ENCODE data around the gene ARHGAP45. TPM values are rescaled to one million over a fixed set of nuclear protein-coding genes. Genes with fewer than 3 reads are reported as not detected.

ARHGAP45 gene
- total RNA-seq, 1 donor from 2014 or later, result 5.1 TPM

DNA sequence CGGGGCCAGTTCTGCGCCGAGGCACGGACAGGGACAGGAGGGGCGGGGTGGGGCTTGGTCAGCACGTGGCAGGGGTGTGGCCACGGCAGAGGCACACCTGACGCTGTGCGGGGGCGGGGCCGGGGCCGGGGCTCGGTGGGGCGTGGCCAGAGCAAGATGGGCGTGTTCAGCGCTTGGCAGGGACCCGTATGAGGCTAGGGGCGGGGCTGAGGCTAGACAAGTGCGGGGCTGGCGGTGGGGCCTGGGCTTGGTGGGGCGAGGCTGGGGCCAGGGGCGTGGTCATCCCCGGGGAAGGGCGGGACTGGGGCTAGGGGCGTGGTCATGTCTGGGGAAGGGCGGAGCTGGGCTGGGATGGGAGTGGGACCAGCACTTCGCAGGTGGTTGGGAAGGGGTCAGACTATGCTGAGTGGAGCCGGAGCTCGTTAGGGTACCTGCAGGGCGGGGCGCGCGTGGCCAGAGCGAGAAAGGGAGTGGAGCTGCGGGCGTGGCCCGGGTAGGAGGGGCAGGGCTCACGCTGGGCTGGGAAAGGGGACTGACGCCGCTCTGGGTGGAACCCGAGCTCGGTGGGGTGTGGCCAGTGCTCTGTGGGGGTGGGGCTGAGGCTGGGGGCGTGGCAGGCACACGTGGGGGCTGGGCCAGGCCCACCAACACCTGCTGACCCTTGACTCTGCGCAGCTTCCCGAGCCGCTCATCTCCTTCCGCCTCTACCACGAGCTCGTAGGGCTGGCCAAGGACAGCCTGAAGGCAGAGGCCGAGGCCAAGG lies 15.4 kb downstream of the ARHGAP45 start:
- intact Hi-C loops (cut with DNase I), result no loop called here
- peak; percentile 68 for DNase-seq

DNA sequence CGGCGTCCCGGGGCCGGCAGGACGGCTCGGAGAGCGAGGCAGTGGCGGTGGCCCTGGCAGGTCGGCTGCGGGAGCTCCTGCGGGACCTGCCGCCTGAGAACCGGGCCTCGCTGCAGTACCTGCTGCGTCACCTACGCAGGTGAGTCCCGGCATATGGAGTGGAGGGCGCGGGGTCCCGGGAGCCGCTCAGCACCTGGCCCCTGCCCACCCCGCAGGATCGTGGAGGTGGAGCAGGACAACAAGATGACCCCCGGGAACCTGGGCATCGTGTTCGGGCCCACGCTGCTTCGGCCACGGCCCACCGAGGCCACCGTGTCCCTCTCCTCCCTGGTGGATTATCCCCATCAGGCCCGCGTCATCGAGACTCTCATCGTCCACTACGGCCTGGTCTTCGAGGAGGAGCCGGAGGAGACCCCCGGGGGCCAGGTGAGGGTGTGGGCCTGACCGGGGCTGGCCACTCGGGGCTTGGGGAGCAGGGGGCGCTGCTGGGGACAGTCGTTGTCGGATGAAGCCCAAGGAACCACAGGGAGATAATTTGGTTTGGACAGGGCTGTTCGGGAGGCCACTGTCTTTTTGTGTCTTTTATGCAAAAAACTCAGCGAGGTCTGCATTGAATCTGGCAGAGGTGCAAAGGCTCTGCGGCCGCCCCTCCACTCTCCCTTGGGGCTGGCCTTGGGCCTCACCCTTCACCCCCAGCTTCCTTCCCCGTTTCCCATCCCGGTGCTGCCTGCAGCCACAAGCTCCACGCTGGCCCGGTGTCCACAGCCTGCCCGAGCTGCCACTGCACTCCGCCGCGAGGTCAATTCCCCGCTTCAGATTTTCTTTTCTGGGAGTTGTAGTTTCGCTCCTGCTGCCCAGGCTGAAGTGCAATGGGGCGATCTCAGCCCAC lies 16.2 kb downstream of the ARHGAP45 start:
- intact Hi-C loops (cut with DNase I), result no loop called here
- no peak for DNase-seq
- no peak for ATAC-seq (ENCODE audit: poor library complexity)

More for the DNA sequence above, 15.4 kb downstream of the ARHGAP45 start:
- ATAC-seq (ENCODE audit: poor library complexity), result peak; percentile 61

DNA sequence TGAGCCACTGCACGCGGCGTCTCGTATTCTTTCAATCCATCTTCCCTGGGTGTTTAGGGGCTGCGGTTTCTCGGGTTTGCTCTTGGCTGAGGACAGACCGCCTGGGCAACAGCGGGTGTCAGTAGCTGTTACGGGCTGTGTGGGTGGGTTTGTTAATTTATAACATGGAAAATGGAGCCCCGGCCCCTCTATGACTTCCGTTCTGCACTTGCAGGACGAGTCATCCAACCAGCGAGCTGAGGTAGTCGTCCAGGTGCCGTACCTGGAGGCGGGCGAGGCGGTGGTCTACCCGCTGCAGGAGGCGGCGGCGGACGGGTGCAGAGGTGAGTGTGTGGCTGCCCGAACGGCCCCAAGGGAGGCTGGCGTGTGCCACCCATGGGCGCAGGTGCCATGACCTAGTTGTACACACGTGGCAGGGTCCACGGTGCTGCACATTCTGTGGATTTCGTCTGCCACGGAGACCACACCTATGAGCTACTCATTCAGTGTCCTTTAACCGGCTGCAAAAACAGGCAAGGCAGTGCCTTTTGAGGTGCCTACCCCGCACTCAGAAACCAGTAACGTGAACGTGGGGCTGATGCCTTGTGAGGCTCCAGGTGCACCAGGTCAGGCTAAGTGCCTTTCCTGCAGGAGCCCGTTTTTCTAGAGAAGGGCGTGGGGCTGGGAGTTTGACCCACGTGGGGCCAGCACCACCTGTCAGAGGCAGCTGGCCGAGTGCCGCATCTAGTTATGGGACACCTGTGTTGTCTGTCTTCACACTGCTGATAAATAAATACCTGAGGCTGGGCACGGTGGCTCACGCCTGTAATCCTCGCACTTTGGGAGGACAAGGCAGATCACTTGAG lies 17.3 kb downstream of the ARHGAP45 start:
- ATAC-seq (ENCODE audit: poor library complexity) (no peak), DNase-seq (no peak)
- intact Hi-C loops (cut with DNase I), result no loop called here

DNA sequence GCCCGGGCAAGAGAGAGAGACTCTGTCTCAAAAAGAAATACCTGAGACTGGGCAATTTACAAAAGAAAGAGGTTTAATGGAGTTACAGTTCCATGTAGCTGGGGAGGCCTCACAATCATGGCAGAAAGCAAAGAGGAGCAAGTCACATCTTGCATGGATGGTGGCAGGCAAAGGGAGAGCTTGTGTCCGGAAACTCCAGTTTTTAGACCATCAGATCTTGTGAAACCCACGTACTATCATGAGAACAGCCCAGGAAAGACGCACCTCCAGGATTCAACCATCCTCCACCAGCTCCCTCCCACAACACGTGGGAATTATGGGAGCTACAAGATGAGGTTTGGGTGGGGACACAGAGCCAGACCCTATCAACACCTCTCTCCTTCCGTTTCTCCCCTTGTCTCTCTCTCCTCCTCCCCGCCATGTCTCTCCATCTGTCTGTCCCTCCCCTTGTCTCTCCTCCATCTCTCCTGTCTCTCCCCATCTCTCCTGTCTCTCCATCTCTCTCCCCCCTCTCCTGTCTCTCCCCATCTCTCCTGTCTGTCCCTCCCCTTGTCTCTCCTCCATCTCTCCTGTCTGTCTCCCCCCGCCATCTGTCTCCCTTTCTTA lies 18.2 kb downstream of the ARHGAP45 start:
- intact Hi-C loops (cut with DNase I), result no loop called here
- DNase-seq (no peak), ATAC-seq (ENCODE audit: poor library complexity) (no peak)

DNA sequence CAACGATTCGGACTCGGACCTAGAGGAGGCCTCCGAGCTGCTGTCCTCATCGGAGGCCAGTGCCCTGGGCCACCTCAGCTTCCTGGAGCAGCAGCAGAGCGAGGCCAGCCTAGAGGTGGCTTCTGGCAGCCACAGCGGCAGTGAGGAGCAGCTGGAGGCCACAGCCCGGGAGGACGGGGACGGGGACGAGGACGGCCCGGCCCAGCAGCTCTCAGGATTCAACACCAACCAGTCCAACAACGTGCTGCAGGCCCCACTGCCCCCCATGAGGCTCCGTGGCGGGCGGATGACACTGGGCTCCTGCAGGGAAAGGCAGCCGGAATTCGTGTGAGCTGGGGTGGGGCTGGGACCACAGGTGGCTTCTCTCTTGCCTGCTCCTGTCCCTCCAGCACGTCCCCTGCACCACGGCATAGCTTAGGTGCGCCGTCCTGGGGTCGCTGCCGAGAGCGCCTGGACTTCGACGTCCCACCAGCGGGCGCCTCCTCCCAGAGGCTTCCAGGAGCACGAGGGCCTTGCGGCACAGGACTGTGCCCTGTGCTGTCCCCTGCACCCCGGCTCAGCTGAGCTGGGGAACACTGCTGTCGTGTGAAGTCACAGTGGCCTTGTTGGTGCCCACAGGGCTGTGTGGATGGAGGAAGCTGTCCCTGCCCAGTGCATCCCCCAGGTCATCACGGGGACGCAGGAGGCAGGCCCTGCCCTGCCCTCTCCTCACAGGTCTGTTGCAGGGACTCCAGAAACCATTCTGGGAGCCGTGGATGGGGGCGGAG lies 18.9 kb downstream of the ARHGAP45 start:
- ATAC-seq (ENCODE audit: poor library complexity) (no peak), DNase-seq (no peak)
- intact Hi-C loops (cut with DNase I), result no loop called here

DNA sequence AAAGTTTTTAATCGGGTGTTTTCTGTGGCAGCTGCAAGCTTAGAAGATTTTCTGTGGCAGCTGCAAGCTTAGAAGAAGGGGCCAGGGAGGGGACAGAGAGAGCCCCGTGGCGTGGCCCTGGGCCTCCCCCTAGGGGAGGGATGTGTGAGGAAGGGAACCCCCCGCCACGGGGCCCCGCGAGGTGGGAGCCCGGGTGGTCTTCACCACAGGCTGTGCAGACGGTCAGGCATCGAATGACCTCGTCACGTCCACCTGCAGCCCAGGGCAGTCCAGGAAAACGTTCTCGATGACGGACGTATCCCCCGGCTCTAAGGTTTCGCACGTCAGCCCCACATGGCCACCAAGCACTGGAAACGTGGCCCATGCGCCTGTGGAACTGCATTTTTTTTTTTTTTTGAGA lies 19.6 kb downstream of the ARHGAP45 start:
- intact Hi-C loops (cut with DNase I), result no loop called here

DNA sequence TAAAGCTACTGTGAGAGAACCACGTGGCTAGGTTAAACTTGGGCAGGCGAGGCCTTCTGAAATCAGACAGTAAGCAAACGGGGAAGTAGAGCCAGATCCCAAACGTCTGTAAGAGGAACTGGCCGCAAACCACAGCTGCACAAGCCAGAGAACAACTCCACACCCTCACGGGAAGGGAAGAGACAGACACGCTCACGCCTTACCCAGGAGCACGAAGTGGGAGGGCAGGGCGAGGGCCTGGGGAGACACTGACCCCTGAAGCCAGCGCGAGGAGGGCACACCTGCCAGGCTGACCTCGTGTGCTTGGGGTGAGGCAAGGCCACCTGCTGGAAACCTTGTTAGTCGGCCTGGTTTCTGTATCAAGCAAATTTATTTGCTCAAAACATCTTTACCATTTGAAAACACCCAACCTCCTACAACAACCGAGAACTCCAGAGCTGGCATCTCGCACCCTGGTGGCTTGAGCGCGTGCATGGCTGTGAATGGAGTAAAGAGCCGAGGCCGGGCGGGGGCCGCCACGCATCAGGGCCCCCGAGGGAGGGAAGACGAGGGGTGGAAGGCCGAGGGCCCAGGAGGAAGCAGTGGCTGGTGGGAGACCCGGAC lies 20.9 kb downstream of the ARHGAP45 start:
- peak; percentile 83 for DNase-seq
- intact Hi-C loops (cut with DNase I), result no loop called here
- ATAC-seq (ENCODE audit: poor library complexity), result peak; percentile 61

More for the DNA sequence above, 19.6 kb downstream of the ARHGAP45 start:
- ATAC-seq (ENCODE audit: poor library complexity) (no peak), DNase-seq (no peak)

DNA sequence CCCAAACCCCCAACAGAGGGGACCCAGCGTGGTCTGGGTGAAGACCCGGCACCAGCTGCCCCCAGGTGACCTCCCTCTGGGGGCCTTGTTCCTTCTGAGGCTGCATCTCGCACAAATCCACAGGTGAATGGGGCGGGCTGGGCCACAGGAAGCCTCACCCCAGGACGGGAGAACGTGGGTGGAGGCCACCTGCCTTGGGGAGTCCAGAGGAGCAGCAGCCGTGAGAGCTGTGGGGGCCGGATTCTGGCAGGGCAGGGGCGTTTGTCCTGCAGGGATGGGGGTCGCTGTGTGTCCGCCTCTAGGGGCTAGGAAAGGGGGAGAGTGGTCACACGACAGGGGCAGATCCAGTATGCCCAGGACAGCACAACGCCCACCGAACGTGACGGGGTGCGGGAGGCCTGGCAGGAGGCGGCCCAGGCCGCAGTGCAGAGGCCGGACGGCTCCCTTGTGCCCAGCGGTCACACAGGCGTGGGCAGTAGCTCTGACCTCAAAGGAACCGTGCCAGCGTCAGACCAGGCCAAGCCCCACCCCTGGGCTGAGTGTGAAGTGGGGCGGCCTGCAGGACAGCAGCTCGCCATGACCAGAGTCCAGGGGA lies 21.5 kb downstream of the ARHGAP45 start:
- DNase-seq (no peak), ATAC-seq (ENCODE audit: poor library complexity) (peak; percentile 39)
- intact Hi-C loops (cut with DNase I), result no loop called here

DNA sequence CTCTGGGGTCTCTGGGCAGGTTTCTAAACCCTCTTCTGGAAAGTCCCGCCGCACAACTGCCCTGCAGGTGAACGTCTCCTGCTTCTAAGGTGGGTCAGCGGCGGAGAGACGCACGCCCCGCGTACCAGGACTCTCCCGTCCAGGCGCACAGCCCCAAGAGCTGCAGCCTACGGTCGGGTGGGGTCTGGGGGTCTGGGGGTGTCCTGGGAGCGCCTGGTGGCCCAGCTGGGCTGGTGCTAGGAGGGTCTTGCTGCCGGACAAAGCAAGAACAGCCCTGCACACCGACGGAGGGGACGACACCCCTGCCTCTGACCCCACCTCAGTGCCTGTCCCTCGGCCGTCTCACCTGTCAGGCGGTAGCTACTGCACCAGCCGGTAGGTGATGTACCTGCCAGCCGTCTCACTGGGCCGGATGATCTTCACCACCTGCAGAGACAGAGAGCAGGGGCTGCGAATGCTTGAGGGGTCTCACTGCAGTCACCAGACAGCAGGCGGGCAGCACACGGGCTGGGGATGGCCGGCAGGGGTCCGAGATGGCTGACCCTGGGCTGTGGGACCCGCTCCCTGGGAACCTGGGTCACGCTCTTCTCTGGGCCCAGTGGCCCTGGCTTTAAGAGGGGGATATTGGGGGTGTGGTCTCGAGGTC lies 22.3 kb downstream of the ARHGAP45 start:
- DNase-seq (no peak), ATAC-seq (ENCODE audit: poor library complexity) (no peak)
- intact Hi-C loops (cut with DNase I), result no loop called here

DNA sequence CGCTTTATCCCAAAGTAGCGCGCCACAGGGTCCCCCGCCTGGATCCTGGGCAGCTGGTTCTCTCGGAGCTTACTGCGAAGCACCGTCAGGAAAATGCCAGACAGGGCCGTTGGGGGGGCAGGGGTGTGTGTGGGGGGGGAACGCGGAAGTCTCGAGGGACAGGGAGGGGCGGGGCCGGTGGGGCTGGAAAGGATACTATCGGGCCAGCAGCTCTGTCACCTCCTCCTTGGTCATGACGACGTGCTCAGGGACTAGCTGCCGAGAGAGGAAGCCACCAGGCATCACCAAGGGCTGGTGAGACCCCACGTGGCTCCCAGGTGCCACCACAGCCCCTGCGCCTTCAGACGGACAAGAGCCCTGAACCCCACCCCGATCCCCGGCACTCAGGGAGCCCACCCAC lies 22.9 kb downstream of the ARHGAP45 start:
- DNase-seq, result no peak
- intact Hi-C loops (cut with DNase I), result no loop called here

DNA sequence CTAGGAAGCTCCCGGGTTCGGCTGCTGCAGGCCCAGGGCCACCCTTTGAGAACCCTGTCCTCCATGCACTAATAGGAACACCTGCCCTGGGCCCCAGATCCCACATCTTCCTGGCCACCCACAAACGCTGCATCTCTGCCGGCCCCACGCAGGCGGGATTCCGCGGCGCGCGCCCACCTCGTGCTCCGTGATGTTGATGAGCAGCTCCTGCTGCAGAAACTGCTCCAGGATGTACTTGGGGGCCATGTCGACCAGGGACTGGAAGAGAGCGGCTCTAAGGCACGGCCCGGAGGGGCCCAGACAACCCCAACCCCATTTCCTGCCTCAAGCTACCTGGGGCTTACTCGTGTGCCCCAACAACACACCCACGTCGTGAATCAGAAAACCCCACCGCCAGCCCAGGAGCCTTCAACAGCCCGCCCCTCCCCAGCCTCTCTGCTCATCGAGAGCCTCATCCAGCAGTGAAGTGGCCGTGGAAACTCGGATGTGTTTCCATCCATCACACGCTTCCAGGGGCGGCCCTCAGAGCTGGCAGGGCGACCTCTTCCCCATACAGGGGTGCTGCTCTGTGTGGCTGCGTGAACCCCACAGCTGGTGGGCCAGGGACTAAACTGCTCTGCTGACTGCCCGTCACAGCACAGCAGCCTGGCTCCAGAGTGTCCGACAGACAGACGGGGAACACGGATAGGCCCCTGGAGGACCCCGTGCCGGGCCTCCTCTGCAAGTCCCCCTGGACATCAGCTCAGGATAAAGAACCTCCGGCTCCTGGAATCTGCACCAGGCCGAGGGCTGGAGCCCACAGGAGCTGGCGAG lies 24.0 kb downstream of the ARHGAP45 start:
- ATAC-seq (ENCODE audit: poor library complexity), result no peak
- DNase-seq, result no peak
- intact Hi-C loops (cut with DNase I), result no loop called here

More for the DNA sequence above, 22.9 kb downstream of the ARHGAP45 start:
- ATAC-seq (ENCODE audit: poor library complexity), result no peak

DNA sequence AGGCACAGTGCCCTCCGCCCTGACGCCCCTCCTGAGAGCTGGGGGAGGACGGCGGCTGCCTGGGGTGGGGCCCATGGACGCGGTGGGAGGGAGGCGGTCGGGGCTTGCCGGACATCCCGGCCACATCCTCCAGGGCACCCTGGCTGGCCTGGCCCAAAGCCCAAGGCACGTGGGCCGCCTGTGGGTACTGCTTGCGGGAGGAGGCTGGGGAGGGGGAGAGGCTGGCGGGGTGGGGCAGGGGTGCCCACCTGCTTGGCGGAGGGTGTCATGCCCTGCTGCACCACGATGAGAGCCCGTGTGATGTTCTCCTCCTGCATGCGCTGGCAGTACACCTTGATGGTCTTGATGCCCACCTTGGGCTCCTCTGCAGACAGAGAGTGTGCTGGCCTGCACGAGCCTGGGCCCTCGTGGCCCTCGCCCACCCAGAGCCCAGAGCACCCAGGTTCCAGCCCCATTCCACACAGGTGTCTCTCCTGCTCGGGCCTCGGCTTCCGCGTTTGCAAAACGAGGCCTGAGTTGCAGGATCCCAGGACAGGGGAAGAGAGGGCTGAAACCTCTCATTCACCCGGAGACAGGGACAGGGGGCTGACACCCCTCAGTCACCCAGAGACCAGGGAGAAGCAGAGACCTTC lies 24.7 kb downstream of the ARHGAP45 start:
- intact Hi-C loops (cut with DNase I), result no loop called here
- no peak for ATAC-seq (ENCODE audit: poor library complexity)
- no peak for DNase-seq

DNA sequence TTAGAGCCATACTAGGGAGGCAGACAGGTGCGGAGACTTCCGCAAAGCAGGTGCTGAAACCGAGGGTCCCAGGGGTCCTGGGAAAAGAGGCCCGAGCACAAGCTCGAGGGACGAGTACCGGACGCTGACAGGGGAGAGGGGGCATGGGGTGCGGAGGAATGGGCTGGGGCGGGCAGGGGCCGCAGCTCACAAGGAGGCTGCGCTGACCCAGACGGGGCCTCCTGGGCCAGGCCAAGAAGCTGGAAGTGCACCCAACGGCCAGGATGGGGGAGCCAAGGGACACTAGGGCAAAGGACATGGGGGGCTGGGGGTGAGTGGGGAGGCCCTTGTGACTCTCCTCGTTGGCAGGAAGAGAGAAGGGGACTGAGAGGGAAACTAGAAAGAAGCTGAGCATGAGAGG lies 26.4 kb downstream of the ARHGAP45 start:
- no peak for DNase-seq
- ATAC-seq (ENCODE audit: poor library complexity), result no peak
- intact Hi-C loops (cut with DNase I), result no loop called here

DNA sequence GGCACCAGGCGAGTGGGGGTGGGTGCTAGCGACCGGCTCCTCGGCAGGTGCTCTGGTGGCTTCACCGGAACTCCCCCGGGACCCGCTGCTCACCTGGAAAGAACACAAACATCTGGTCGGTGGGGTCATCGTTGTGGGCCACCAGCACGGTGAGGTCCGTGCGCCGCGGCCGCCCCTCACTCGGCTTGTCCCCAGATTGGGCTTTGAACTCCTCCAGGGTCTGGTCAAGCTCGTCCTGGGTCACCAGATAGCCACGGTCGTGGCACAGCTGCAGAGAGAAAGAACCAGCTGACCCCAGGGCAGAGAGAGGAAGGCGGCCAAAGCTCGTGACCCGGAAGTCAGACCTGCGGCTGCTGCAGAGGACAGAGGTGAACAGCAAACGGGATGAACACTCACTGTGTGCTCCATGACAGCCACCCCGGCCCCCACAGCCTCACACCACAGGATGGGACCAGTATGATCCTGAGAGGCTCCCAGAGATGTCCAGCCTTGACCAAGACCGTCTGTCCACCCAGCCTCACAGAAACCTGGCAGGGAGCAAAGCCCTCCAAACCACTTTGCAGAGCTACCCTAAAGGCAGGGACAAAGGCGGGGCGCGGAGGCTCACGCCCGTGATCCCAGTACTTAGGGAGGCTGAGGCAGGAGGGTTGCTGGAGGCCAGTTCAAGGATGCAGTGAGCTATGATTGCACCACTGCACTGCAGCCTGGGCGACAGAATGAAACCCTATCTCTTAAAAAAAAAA lies 27.0 kb downstream of the ARHGAP45 start:
- intact Hi-C loops (cut with DNase I), result no loop called here

DNA sequence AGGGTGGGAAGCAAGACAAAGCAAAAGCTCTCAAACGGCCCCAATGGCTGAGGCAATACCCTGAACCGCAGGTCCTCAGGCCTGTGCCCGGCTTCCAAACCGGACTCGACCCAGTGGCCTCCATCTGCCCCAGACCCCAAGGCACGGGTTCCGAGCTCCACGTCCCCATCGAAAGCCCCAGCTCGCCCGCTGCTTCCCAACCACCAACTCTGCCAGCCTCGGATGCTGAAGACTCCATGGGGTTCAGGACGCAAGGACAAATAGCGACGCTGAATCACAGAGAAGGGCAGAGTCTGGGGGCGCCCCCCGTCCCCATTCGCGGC lies 27.6 kb downstream of the ARHGAP45 start:
- ATAC-seq (ENCODE audit: poor library complexity) (no peak), DNase-seq (no peak)
- intact Hi-C loops (cut with DNase I), result no loop called here

More for the DNA sequence above, 27.0 kb downstream of the ARHGAP45 start:
- ATAC-seq (ENCODE audit: poor library complexity) (no peak), DNase-seq (no peak)

Data from Right ventricle myocardium superior (tissue), 1 donor.